IPS DF 4.7 (cell line): ENCODE results near the gene MPHOSPH9.
"Not testable (repeated sequence)": the region's sequence is repeated elsewhere in the genome, so short reads cannot be mapped to it uniquely, and the experiment has no call there.

Experiments
- DNase-seq: peaks from one replicate; pipeline ENCODE4 v3.0.0-alpha.2; 2013; ENCODE audit warnings: low spot score; ENCODE audit errors: extremely low read depth

MPHOSPH9 gene

GRCh38 chr12:123225443-123225842 is 7.5 kb downstream of the MPHOSPH9 start:
- DNase-seq = no peak

GRCh38 chr12:123223241-123223668 is 9.7 kb downstream of the MPHOSPH9 start:
- DNase-seq = no peak

GRCh38 chr12:123207815-123208214 is 25.1 kb downstream of the MPHOSPH9 start:
- DNase-seq = not testable (repeated sequence)

- DNase-seq = not testable (repeated sequence)
Observed at GRCh38 chr12:123206794-123207193, 26.1 kb downstream of the MPHOSPH9 start.

- no peak for DNase-seq
Observed at GRCh38 chr12:123200414-123200813, 32.5 kb downstream of the MPHOSPH9 start.

GRCh38 chr12:123199936-123200335 is 33.0 kb downstream of the MPHOSPH9 start:
- DNase-seq = no peak

- no peak for DNase-seq
Observed at GRCh38 chr12:123187637-123188036, 45.3 kb downstream of the MPHOSPH9 start.

- no peak for DNase-seq
Observed at GRCh38 chr12:123180171-123180570, 52.8 kb downstream of the MPHOSPH9 start.

GRCh38 chr12:123171967-123172366 is 61.0 kb downstream of the MPHOSPH9 start:
- DNase-seq = no peak

- DNase-seq = no peak
Observed at GRCh38 chr12:123167329-123167728, 65.6 kb downstream of the MPHOSPH9 start.

GRCh38 chr12:123165537-123165936 is 67.4 kb downstream of the MPHOSPH9 start:
- DNase-seq = no peak

- DNase-seq = no peak
Observed at GRCh38 chr12:123164710-123165261, 68.2 kb downstream of the MPHOSPH9 start.

- no peak for DNase-seq
Observed at GRCh38 chr12:123164222-123164621, 68.7 kb downstream of the MPHOSPH9 start.

GRCh38 chr12:123163227-123163626 is 69.7 kb downstream of the MPHOSPH9 start:
- DNase-seq = no peak

- no peak for DNase-seq
Observed at GRCh38 chr12:123160801-123161487, 72.0 kb downstream of the MPHOSPH9 start.

- DNase-seq = no peak
Observed at GRCh38 chr12:123153906-123154305, 79.0 kb downstream of the MPHOSPH9 start.

GRCh38 chr12:123152833-123153232 is 80.1 kb downstream of the MPHOSPH9 start:
- no peak for DNase-seq

GRCh38 chr12:123151457-123152454 is 81.2 kb downstream of the MPHOSPH9 start:
- no peak for DNase-seq

GRCh38 chr12:123150744-123151456 is 82.0 kb downstream of the MPHOSPH9 start, which contains the start of gene PITPNM2:
PITPNM2 (minus strand) TSS chr12:123151090; CDS start chr12:123034590, 116,500 bp downstream.
- DNase-seq = no peak

- DNase-seq = no peak
Observed at GRCh38 chr12:123150275-123150743, 82.6 kb downstream of the MPHOSPH9 start.
